Mesodermal cell (in vitro differentiated cells): ENCODE data around the gene FUS.
"Not testable (repeated sequence)": the region's sequence is repeated elsewhere in the genome, so short reads cannot be mapped to it uniquely, and the experiment has no call there.

Experiments
- H3K27ac ChIP-seq: 2 replicates; pipeline ENCODE4 v1.7.0; 2013; ENCODE audit warnings: mild to moderate bottlenecking, low read depth, low read length, moderate library complexity; ENCODE audit not compliant: severe bottlenecking
- H3K36me3 ChIP-seq: 2 replicates; pipeline ENCODE4 v1.7.1; 2013; ENCODE audit warnings: mild to moderate bottlenecking, low read length, moderate library complexity; ENCODE audit not compliant: control insufficient read depth, insufficient read depth
- H3K4me1 ChIP-seq: one replicate; pipeline ENCODE4 v1.7.1; 2013; ENCODE audit warnings: mild to moderate bottlenecking, low read length; ENCODE audit not compliant: insufficient read depth, control insufficient read depth, poor library complexity, severe bottlenecking
- H3K4me3 ChIP-seq: 2 replicates; pipeline ENCODE4 v1.7.0; 2013; ENCODE audit warnings: low read length, control low read depth, mild to moderate bottlenecking; ENCODE audit not compliant: insufficient read depth, poor library complexity, severe bottlenecking; ENCODE audit errors: extremely low read depth
- H3K9me3 ChIP-seq: 2 replicates; pipeline ENCODE4 v1.7.1; 2013; ENCODE audit warnings: mild to moderate bottlenecking, low read length, moderate library complexity; ENCODE audit not compliant: control insufficient read depth
- WGBS, 2 experiments: methylation state at CpG; one replicate each; pipeline ENCODE4 v1.1.5; 2013; ENCODE audit warnings: missing lambda C conversion rate in 2 of 2; ENCODE audit not compliant: insufficient coverage in 2 of 2; 5-methylcytosine and 5-hydroxymethylcytosine counted together

The FUS gene

GRCh38 chr16:31135535-31136286 is 44.2 kb upstream of the FUS start, which contains the start of gene PRSS8:
TSS of gene PRSS8 (minus strand) at chr16:31135727. CDS start at chr16:31135498, 229 bp downstream.
- peaks cover 10% of the 10 kb centered on the region for H3K36me3 ChIP-seq
- WGBS, 2 experiments, result 35 to 46% methylated on average over 15 to 21 of the region's 22 CpGs
- H3K4me3 ChIP-seq, result peak within 1 kb of the TSS; percentile 27
- H3K27ac ChIP-seq, result no peak within 1 kb of the TSS
- H3K9me3 ChIP-seq, result no peaks in the 10 kb centered on the region
- peaks cover 25% of the 10 kb centered on the region for H3K4me1 ChIP-seq

GRCh38 chr16:31136287-31136662 is 43.7 kb upstream of the FUS start:
- Histone ChIP-seq H3K36me3 (peaks cover 6% of the 10 kb centered on the region), H3K9me3 (no peaks in the 10 kb centered on the region), H3K27ac (no peak overlapping the region), H3K4me1 (peaks cover 25% of the 10 kb centered on the region), H3K4me3 (no peak overlapping the region)
- 80 to 92% methylated on average over 3 of the region's 6 CpGs for WGBS, 2 experiments

DNA sequence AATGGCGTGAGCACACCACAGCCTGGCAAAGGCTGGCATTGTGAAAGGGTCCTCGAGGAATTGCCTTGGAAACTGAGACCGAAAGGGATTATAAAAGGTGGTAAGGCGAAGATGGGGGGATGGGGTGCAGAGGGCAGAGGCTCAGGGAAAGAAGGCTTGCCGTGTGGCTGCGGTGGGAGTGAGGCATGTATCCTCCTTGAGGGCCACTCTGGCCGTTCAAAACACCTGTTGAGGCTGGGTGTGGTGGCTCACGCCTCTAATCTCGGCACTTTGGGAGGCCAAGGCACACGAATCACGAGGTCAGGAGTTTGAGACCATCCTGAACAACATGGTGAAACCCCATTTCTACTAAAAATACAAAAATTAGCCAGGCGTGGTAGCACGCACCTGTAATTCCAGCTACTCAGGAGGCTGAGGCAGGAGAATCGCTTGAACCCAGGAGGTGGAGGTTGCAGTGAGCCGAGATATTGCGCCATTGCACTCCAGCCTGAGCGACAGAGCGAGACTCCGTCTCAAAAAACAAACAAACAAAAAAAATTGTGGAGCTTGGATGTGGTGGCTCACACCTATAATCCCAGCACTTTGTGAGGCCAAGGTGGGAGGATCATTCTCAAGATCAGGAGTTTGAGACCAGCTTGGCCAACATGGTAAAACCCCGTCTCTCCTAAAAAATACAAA is 43.0 kb upstream of the FUS start:
- H3K9me3 ChIP-seq, H3K27ac ChIP-seq, H3K36me3 ChIP-seq, H3K4me3 ChIP-seq: not testable (repeated sequence)
- peaks cover 30% of the 10 kb centered on the region for H3K4me1 ChIP-seq
- 91 to 93% methylated on average over 13 to 16 of the region's 20 CpGs for WGBS, 2 experiments

- 67 to 70% methylated on average over 20 of the region's 27 CpGs for WGBS, 2 experiments
These were observed 41.0 kb upstream of the FUS start for GRCh38 chr16:31138621-31139578.

DNA sequence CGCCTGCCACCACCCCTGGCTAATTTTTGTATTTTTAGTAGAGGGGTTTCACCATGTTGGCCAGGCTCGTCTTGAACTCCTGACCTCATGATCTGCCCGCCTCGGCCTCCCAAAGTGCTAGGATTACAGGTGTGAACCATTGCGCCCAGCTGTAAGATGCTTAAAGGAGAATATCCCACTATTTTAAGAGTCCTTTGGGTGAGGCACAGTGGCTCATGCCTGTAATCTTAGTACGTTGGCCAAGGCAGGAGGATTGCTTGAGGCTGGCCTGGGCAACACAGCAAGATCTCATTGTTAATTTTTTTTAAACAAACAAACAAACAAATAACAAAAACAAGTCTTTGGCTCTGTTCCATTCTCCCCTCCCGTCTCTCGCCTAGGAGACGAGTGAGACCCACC is 38.9 kb upstream of the FUS start:
- H3K9me3 ChIP-seq, H3K4me3 ChIP-seq, H3K36me3 ChIP-seq: not testable (repeated sequence)
- Histone ChIP-seq H3K4me1 (peaks cover 14% of the 10 kb centered on the region), H3K27ac (peak overlapping the region; percentile 3)
- whole genome bisulfite sequencing, 2 experiments, result 95 to 96% methylated on average over 6 to 8 of the region's 9 CpGs

More at GRCh38 chr16:31138621-31139578, 41.0 kb upstream of the FUS start:
- Histone ChIP-seq H3K9me3 (no peaks in the 10 kb centered on the region), H3K4me1 (peaks cover 30% of the 10 kb centered on the region), H3K27ac (peak overlapping the region; percentile 62), H3K4me3 (no peak overlapping the region), H3K36me3 (no peaks in the 10 kb centered on the region)

GRCh38 chr16:31141489-31142108 is 38.3 kb upstream of the FUS start:
- H3K4me3 ChIP-seq, result peak overlapping the region; percentile 10

GRCh38 chr16:31142109-31143010 is 37.6 kb upstream of the FUS start:
- H3K27ac ChIP-seq, result peak overlapping the region; percentile 73
- peaks cover 14% of the 10 kb centered on the region for H3K4me1 ChIP-seq
- WGBS, 2 experiments, result 25 to 38% methylated on average over 36 to 83 of the region's 89 CpGs
- H3K36me3 ChIP-seq, result no peaks in the 10 kb centered on the region
- H3K9me3 ChIP-seq, result no peaks in the 10 kb centered on the region
- H3K4me3 ChIP-seq, result peak overlapping the region; percentile 28

More at GRCh38 chr16:31141489-31142108, 38.3 kb upstream of the FUS start:
- Histone ChIP-seq H3K9me3 (no peaks in the 10 kb centered on the region), H3K4me1 (peaks cover 14% of the 10 kb centered on the region), H3K27ac (peak overlapping the region; percentile 73), H3K36me3 (no peaks in the 10 kb centered on the region)
- 42 to 71% methylated on average over 5 to 8 of the region's 10 CpGs for WGBS, 2 experiments

- Histone ChIP-seq H3K9me3 (no peaks in the 10 kb centered on the region), H3K4me3 (no peak overlapping the region), H3K4me1 (peaks cover 14% of the 10 kb centered on the region), H3K27ac (no peak overlapping the region), H3K36me3 (no peaks in the 10 kb centered on the region)
- 94 to 100% methylated on average over 6 to 13 of the region's 22 CpGs for WGBS, 2 experiments
These were observed 36.8 kb upstream of the FUS start for GRCh38 chr16:31143011-31143693.

DNA sequence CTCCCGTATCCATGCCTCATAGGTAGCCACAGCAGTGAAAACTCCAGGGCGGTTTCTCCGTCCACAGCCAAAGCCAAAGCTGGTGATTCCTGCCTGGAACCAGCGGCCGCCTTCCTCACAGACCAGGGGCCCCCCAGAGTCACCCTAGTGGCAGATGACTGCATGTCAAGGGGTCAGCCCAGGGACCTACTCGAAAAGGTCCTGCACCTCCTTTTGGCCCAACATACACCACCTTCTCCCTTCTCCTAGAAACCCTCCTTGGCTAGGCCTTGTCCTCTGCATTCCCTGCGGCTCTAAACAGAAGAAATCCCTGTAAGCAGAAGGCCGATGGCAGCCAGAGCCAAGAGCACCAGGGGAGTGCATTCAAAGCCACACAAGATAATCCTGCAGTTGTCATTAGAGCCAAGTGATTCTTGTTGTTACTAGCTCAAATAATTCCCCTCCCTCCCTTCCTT is 36.2 kb upstream of the FUS start:
- Histone ChIP-seq H3K4me3 (no peak overlapping the region), H3K4me1 (peaks cover 11% of the 10 kb centered on the region), H3K36me3 (no peaks in the 10 kb centered on the region), H3K27ac (no peak overlapping the region), H3K9me3 (no peaks in the 10 kb centered on the region)
- 93 to 96% methylated on average over 8 of the region's 8 CpGs for WGBS, 2 experiments
